Smooth muscle cell (in vitro differentiated cells): ENCODE results near the gene NSUN6. TPM values are rescaled to one million over a fixed set of nuclear protein-coding genes. Genes with fewer than 3 reads are reported as not detected.

Source experiments
- DNase-seq: peaks from one replicate; lab custom pipeline; 2025; ENCODE audit not compliant: unreplicated experiment; lab: John Stamatoyannopoulos, UW
- H2AFZ ChIP-seq: fragments of 200-600 bp; sonication (generic); 2 replicates; pipeline ENCODE4 v1.6.0; 2016; ENCODE audit warnings: antibody characterized with exemption, low read depth, mild to moderate bottlenecking
- H3F3A ChIP-seq: fragments of 200-600 bp; sonication (generic); 2 replicates; pipeline ENCODE4 v1.6.0; 2017; ENCODE audit warnings: antibody characterized with exemption, low read depth
- H3K27ac ChIP-seq: fragments of 200-600 bp; sonication (generic); 2 replicates; pipeline ENCODE4 v1.5.1; 2016; ENCODE audit warnings: low read depth, mild to moderate bottlenecking
- H3K27me3 ChIP-seq: fragments of 200-600 bp; sonication (generic); 2 replicates; pipeline ENCODE4 v1.6.1; 2016; ENCODE audit warnings: low read depth, mild to moderate bottlenecking
- H3K36me3 ChIP-seq: fragments of 200-600 bp; sonication (generic); 2 replicates; pipeline ENCODE4 v1.5.1; 2016; ENCODE audit warnings: low read depth
- H3K4me1 ChIP-seq: fragments of 200-600 bp; sonication (generic); 2 replicates; pipeline ENCODE4 v1.5.1; 2016; ENCODE audit warnings: low read depth
- H3K4me2 ChIP-seq: fragments of 200-600 bp; sonication (generic); 2 replicates; pipeline ENCODE4 v1.6.0; 2016; ENCODE audit warnings: mild to moderate bottlenecking
- H3K4me3 ChIP-seq: fragments of 200-600 bp; sonication (generic); 2 replicates; pipeline ENCODE4 v1.5.1; 2016; ENCODE audit warnings: mild to moderate bottlenecking
- H3K79me2 ChIP-seq: fragments of 200-600 bp; sonication (generic); 2 replicates; pipeline ENCODE4 v1.6.0; 2016; ENCODE audit warnings: low read depth, mild to moderate bottlenecking
- H3K9ac ChIP-seq: fragments of 200-600 bp; sonication (generic); 2 replicates; pipeline ENCODE4 v1.6.0; 2016; ENCODE audit warnings: low read depth
- H3K9me3 ChIP-seq: fragments of 200-600 bp; sonication (generic); replicated peaks from 2 replicates; pipeline ENCODE4 v1.5.1; 2016; ENCODE audit warnings: low read depth
- H4K20me1 ChIP-seq: fragments of 200-600 bp; sonication (generic); 2 replicates; pipeline ENCODE4 v1.6.0; 2016; ENCODE audit warnings: low read depth
- WGBS: methylation state at CpG from one replicate; pipeline ENCODE4 v1.1.7; 2016; ENCODE audit warnings: low lambda C conversion rate; 5-methylcytosine and 5-hydroxymethylcytosine counted together
- polyA plus RNA-seq: library from polyadenylated mRNA; unstranded; fragments of >200 nt; fragmentation: Nextera tagmentation; extraction: Ambion mirVana; gene quantifications from 2 replicates; pipeline ENCODE4 v1.2.1, GENCODE V29; 2016
- total RNA-seq: library from RNA; depleted of rRNA; stranded (reverse); fragments of >200 nt; gene quantifications from 2 replicates; pipeline ENCODE4 v1.2.3, GENCODE V29; 2014
- TF ChIP-seq, protein P1 (sequence below): fragments of 200-600 bp; sonication (generic); IDR thresholded peaks from 2 replicates; pipeline ENCODE4 v1.5.1; 2017; ENCODE audit warnings: borderline replicate concordance, mild to moderate bottlenecking, antibody characterized with exemption; ENCODE audit not compliant: insufficient read depth, poor library complexity, severe bottlenecking

The NSUN6 gene
- total and polyA plus RNA-seq, 2 experiments from 2014 or later, result 6.1 to 7.2 TPM

DNA sequence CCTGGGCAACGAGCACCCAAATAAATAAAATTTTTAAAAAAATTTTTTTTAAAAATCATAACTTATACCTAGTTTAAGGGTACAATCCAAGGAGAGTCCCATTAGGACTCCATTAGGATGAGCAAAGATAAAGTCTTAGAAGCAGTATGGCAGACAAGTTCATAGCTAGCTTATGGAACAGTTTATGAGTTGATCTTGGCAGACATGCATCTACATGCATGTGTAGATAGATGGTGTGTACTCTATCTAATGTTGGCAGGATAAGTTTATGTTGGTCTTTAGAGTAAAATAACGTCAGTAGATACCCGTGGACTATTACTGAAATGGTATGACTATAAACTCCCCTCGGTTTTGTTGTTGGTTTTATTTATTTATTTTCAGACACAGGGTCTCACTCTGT, 40.2 kb downstream of the NSUN6 start:
- Histone ChIP-seq H3K4me1 (no peaks in the 10 kb centered on the region), H3K27ac (peak overlapping the region; percentile 85), H3K4me3 (no peak overlapping the region), H3K4me2 (no peak overlapping the region), H3K79me2 (no peaks in the 10 kb centered on the region), H3K27me3 (no peaks in the 10 kb centered on the region), H3K9ac (no peak overlapping the region), H4K20me1 (no peaks in the 10 kb centered on the region), H3F3A (peaks cover 8% of the 10 kb centered on the region), H3K9me3 (no peaks in the 10 kb centered on the region), H3K36me3 (peaks cover 3% of the 10 kb centered on the region), H2AFZ (no peak overlapping the region)
- DNase-seq, result no peak
- TF ChIP-seq, protein P1, sequence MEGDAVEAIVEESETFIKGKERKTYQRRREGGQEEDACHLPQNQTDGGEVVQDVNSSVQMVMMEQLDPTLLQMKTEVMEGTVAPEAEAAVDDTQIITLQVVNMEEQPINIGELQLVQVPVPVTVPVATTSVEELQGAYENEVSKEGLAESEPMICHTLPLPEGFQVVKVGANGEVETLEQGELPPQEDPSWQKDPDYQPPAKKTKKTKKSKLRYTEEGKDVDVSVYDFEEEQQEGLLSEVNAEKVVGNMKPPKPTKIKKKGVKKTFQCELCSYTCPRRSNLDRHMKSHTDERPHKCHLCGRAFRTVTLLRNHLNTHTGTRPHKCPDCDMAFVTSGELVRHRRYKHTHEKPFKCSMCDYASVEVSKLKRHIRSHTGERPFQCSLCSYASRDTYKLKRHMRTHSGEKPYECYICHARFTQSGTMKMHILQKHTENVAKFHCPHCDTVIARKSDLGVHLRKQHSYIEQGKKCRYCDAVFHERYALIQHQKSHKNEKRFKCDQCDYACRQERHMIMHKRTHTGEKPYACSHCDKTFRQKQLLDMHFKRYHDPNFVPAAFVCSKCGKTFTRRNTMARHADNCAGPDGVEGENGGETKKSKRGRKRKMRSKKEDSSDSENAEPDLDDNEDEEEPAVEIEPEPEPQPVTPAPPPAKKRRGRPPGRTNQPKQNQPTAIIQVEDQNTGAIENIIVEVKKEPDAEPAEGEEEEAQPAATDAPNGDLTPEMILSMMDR, result no peak
- WGBS, result 95% methylated on average over 4 of the region's 4 CpGs

- H3K4me1 ChIP-seq, result no peaks in the 10 kb centered on the region
- 6% methylated on average over 3 of the region's 3 CpGs for WGBS
- TF ChIP-seq, protein P1, result no peak
- peak overlapping the region; percentile 85 for H3K27ac ChIP-seq
- peaks cover 3% of the 10 kb centered on the region for H3K36me3 ChIP-seq
- peak overlapping the region; percentile 28 for H3K4me2 ChIP-seq
- no peak overlapping the region for H3K4me3 ChIP-seq
- H3K27me3 ChIP-seq, result no peaks in the 10 kb centered on the region
- H3K79me2 ChIP-seq, result no peaks in the 10 kb centered on the region
- peak overlapping the region; percentile 33 for H3K9ac ChIP-seq
- H3K9me3 ChIP-seq, result no peaks in the 10 kb centered on the region
- H3F3A ChIP-seq, result peaks cover 8% of the 10 kb centered on the region
- H4K20me1 ChIP-seq, result no peaks in the 10 kb centered on the region
- H2AFZ ChIP-seq, result no peak overlapping the region
- DNase-seq, result no peak
Observed at GRCh38 chr10:18610517-18610916, 40.9 kb downstream of the NSUN6 start.

GRCh38 chr10:18608596-18608995, 42.8 kb downstream of the NSUN6 start:
- Histone ChIP-seq H3K79me2 (no peaks in the 10 kb centered on the region), H3K4me3 (no peak overlapping the region), H3F3A (peaks cover 8% of the 10 kb centered on the region), H3K4me2 (no peak overlapping the region), H4K20me1 (no peaks in the 10 kb centered on the region), H3K9ac (no peak overlapping the region), H3K36me3 (peaks cover 3% of the 10 kb centered on the region), H3K4me1 (no peaks in the 10 kb centered on the region), H3K9me3 (no peaks in the 10 kb centered on the region), H3K27ac (peak overlapping the region; percentile 63), H2AFZ (no peak overlapping the region), H3K27me3 (no peaks in the 10 kb centered on the region)
- DNase-seq, result no peak
- TF ChIP-seq, protein P1, result no peak
- WGBS, result 89% methylated on average over 6 of the region's 6 CpGs
